ENCODE data around the gene RNASE13.

Gene RNASE13

GRCh38 chr14:21036751-21037150 is 2.1 kb upstream of the RNASE13 start:
- Histone ChIP-seq H3K4me1 (ENCODE audit: insufficient read depth, low read length, severe bottlenecking) (no peaks in the 10 kb centered on the region), H3K9me2 (ENCODE audit: low read depth, low read length) (no peaks in the 10 kb centered on the region), H4K20me1 (ENCODE audit: insufficient read depth, low read length) (no peaks in the 10 kb centered on the region), H3K36me3 (ENCODE audit: insufficient read depth, low read length) (no peaks in the 10 kb centered on the region), H3K9ac (ENCODE audit: low read length) (no peak overlapping the region), H3K27me3 (ENCODE audit: insufficient read depth, low read length) (no peaks in the 10 kb centered on the region), H3K79me2 (ENCODE audit: insufficient read depth, low read length) (no peaks in the 10 kb centered on the region), H2AFZ (ENCODE audit: low read length) (no peak overlapping the region), H3K9me3 (ENCODE audit: low read length) (no peaks in the 10 kb centered on the region), H3K4me2 (ENCODE audit: low read length) (no peak overlapping the region), H3F3A (ENCODE audit: insufficient read depth, low read length) (no peaks in the 10 kb centered on the region), H3K27ac (ENCODE audit: low read depth, low read length, poor library complexity, severe bottlenecking) (no peak overlapping the region), H3K4me3 (ENCODE audit: low read depth, low read length, poor library complexity, severe bottlenecking) (no peak overlapping the region)
- TF ChIP-seq CTCF (IDR thresholded peaks at IDR 0.05; ENCODE audit: low read length) (no peak), EZH2 (IDR thresholded peaks at IDR 0.05; ENCODE audit: borderline replicate concordance, low read length) (no peak)

DNA sequence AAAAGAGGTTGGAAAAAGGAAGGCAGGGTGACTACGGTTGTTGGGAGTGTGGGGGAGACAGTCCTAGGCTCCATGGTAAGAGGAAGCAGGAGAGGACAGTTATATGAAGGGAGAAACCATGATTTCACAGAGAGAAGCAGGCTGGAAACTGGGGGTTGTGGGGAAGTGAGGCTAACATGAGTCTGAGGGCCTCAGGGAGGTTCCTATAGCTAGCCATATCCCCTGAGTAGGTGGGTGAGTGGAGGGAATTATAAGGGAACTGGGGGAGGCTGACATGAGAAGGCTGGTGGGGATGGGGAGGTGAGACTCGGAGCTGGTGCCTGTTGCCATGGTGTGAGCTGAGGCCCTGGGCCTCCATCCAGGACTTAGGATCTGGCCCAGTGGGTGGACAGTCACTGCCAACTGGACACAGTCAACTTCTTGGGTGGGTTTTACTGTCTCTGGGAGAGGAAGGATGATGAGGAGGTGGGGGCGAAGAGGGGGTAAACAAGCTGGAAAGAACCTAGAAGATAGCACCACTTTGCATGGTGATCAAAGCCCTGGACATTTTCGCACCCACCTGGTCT is 1.4 kb downstream of the RNASE13 start:
- H3K27me3 ChIP-seq (ENCODE audit: insufficient read depth, low read length): no peaks in the 10 kb centered on the region
- no peaks in the 10 kb centered on the region for H3F3A ChIP-seq (ENCODE audit: insufficient read depth, low read length)
- H3K27ac ChIP-seq (ENCODE audit: low read depth, low read length, poor library complexity, severe bottlenecking): no peak overlapping the region
- no peaks in the 10 kb centered on the region for H3K9me2 ChIP-seq (ENCODE audit: low read depth, low read length)
- no peak overlapping the region for H3K4me3 ChIP-seq (ENCODE audit: low read depth, low read length, poor library complexity, severe bottlenecking)
- H4K20me1 ChIP-seq (ENCODE audit: insufficient read depth, low read length): no peaks in the 10 kb centered on the region
- H3K36me3 ChIP-seq (ENCODE audit: insufficient read depth, low read length): no peaks in the 10 kb centered on the region
- no peaks in the 10 kb centered on the region for H3K79me2 ChIP-seq (ENCODE audit: insufficient read depth, low read length)
- H3K4me1 ChIP-seq (ENCODE audit: insufficient read depth, low read length, severe bottlenecking): no peaks in the 10 kb centered on the region
- no peaks in the 10 kb centered on the region for H3K9me3 ChIP-seq (ENCODE audit: low read length)
- no peak overlapping the region for H3K9ac ChIP-seq (ENCODE audit: low read length)
- H3K4me2 ChIP-seq (ENCODE audit: low read length): no peak overlapping the region
- H2AFZ ChIP-seq (ENCODE audit: low read length): no peak overlapping the region
- no peak for TF ChIP-seq EZH2 (IDR thresholded peaks at IDR 0.05; ENCODE audit: borderline replicate concordance, low read length)
- TF ChIP-seq CTCF (IDR thresholded peaks at IDR 0.05; ENCODE audit: low read length): no peak

DNA sequence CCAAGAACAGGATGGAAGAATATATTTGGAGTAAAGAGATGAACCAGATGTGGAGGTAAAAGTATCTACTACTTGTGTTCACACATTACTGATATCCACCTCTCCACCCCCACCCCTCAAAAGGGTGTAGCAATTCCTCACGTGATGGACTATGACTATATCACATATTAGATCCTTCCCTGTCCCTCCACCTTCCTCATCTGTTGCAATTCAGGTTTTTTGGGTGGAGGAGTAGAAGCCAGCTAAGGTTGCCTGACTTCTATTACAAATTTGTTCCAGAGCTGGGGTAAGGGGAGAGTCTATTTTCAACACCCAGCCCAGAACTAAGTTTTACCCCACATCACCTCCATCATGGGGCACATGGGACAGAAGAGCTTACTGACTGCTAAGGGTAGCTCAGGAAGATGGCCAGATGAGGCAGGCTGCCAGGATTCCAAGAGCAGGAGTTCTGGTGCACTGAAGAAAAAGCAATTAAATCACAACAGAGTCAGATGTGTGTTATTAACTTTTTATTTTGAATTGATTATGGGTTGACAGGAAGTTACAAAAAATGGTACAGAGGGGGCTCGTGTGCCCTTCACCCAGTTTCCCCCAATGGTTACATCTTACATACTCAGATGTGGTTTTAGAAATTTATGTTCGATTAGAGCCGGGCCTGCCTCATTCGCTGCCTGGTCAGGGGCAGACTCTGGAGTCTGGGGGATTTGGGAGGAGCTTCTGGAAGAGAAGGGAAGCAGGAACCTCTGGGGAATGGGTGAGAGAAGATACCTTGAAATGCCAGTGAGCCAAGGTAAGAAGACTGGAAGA is 2.1 kb downstream of the RNASE13 start:
- Histone ChIP-seq H3K4me2 (ENCODE audit: low read length) (no peak overlapping the region), H3K79me2 (ENCODE audit: insufficient read depth, low read length) (no peaks in the 10 kb centered on the region), H3K9me3 (ENCODE audit: low read length) (no peaks in the 10 kb centered on the region), H4K20me1 (ENCODE audit: insufficient read depth, low read length) (no peaks in the 10 kb centered on the region), H3K4me1 (ENCODE audit: insufficient read depth, low read length, severe bottlenecking) (no peaks in the 10 kb centered on the region), H3K27me3 (ENCODE audit: insufficient read depth, low read length) (no peaks in the 10 kb centered on the region), H3F3A (ENCODE audit: insufficient read depth, low read length) (no peaks in the 10 kb centered on the region), H3K36me3 (ENCODE audit: insufficient read depth, low read length) (no peaks in the 10 kb centered on the region), H3K27ac (ENCODE audit: low read depth, low read length, poor library complexity, severe bottlenecking) (no peak overlapping the region), H3K4me3 (ENCODE audit: low read depth, low read length, poor library complexity, severe bottlenecking) (no peak overlapping the region), H3K9me2 (ENCODE audit: low read depth, low read length) (no peaks in the 10 kb centered on the region), H2AFZ (ENCODE audit: low read length) (no peak overlapping the region), H3K9ac (ENCODE audit: low read length) (no peak overlapping the region)
- TF ChIP-seq EZH2 (IDR thresholded peaks at IDR 0.05; ENCODE audit: borderline replicate concordance, low read length) (no peak), CTCF (IDR thresholded peaks at IDR 0.05; ENCODE audit: low read length) (no peak)

All from OCI-LY1 (cell line).